ENCODE data around the gene FAM171A1.

DNA sequence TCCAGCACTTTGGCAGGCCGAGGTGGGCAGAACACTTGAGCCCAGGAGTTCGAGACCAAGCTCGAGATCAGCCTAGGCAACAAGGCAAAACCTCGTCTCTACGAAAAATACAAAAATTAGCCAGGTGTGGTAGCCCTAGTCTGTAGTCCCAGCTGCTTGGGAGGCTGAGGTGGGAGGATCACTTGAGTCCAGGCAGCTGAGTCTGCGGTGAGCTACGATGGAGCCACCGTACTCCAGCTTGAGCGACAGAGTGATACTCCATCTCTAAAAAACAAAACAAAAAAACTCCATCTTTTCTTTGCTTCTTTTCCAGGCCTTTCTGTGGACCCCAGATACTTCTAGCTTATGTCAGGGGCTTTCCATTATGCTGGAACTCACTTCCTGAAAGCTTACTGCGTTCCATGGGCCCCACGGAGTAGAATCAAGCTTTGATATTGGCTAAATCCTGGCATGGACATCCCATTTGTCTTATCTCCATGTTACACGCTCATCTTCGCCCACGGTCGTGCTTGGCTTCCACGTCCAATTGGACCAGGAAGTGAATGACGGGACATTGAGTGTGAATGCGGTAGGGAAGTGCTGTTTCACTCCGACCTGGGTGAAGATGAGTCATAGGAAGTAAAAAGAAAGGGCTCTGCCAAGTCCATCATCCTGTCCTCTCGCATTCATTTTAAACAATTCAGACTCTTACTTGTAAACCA is 45.7 kb downstream of the FAM171A1 start:
- TF ChIP-seq, protein P1, sequence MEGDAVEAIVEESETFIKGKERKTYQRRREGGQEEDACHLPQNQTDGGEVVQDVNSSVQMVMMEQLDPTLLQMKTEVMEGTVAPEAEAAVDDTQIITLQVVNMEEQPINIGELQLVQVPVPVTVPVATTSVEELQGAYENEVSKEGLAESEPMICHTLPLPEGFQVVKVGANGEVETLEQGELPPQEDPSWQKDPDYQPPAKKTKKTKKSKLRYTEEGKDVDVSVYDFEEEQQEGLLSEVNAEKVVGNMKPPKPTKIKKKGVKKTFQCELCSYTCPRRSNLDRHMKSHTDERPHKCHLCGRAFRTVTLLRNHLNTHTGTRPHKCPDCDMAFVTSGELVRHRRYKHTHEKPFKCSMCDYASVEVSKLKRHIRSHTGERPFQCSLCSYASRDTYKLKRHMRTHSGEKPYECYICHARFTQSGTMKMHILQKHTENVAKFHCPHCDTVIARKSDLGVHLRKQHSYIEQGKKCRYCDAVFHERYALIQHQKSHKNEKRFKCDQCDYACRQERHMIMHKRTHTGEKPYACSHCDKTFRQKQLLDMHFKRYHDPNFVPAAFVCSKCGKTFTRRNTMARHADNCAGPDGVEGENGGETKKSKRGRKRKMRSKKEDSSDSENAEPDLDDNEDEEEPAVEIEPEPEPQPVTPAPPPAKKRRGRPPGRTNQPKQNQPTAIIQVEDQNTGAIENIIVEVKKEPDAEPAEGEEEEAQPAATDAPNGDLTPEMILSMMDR (IDR thresholded peaks at IDR 0.05): no peak
- peak; percentile 12 for TF ChIP-seq POLR2AphosphoS5 (IDR thresholded peaks at IDR 0.05)

Data from prostate gland (tissue), 2 donors.